ENCODE data around the gene ANXA11. TPM values are rescaled to one million over a fixed set of nuclear protein-coding genes. Genes with fewer than 3 reads are reported as not detected.

ANXA11 gene
- total and polyA plus RNA-seq, 2 donors (not counting 1 experiment from before 2014, with no cell fraction given), result 88.3 to 177 TPM

DNA sequence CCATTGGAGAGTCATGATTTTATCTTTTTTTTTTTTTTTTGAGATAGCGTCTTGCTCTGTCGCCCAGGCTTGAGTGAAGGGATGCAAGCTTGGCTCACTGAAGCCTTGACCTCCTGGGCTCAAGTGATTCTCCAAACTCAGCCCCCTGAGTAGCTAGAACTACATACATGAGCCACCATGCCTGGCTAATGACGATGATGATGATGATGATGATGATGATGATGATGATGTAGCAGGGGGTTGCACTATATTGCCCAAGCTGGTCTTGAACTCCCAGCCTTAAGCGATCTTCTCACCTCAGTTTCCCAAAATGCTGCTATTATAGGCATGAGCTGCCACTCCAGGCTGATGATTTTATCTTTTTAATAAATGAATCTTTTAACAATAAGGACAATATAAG is 86.7 kb downstream of the ANXA11 start:
- Mint-ChIP-seq H3K27ac (no peak overlapping the region), H3K4me3 (no peak overlapping the region), H3K4me1 (no peaks in the 10 kb centered on the region), H3K9me3 (ENCODE audit: insufficient read depth) (no peaks in the 10 kb centered on the region), H3K27me3 (peaks cover 22% of the 10 kb centered on the region)
- ATAC-seq (ENCODE audit: low read depth) (no peak), DNase-seq (no peak)
- Histone ChIP-seq H3K27ac (ENCODE audit: low read length in 2 of 2) (no peak overlapping the region), H2AFZ (ENCODE audit: insufficient read depth, low read depth, low read length, poor library complexity, severe bottlenecking) (no peak overlapping the region), H3K79me2 (ENCODE audit: control insufficient read depth, insufficient read depth, low read length) (no peaks in the 10 kb centered on the region), H3K4me3 (ENCODE audit: control extremely low read depth in 1 of 5, extremely low read depth in 1 of 5, insufficient read depth in 1 of 5, low read depth in 2 of 5, low read length in 4 of 5) (no peak overlapping the region), H3K4me2 (replicated peaks; ENCODE audit: low read depth, low read length, poor library complexity, severe bottlenecking) (no peak overlapping the region), H3K9ac (ENCODE audit: low read length) (no peak overlapping the region), H3K9me3 (ENCODE audit: control extremely low read depth in 1 of 3, control insufficient read depth in 2 of 3, insufficient read depth in 1 of 3, low read length in 2 of 3) (no peaks in the 10 kb centered on the region), H3K36me3 (replicated peaks in 1 of 2; ENCODE audit: control extremely low read depth in 1 of 2, control insufficient read depth in 1 of 2, extremely low read depth in 1 of 2, insufficient read depth in 2 of 2, low read length in 1 of 2) (no peaks in the 10 kb centered on the region), H3K27me3 (replicated peaks in 1 of 4; ENCODE audit: control extremely low read depth in 1 of 4, control insufficient read depth in 3 of 4, insufficient read depth in 4 of 4, low read length in 3 of 4) (no peaks in the 10 kb centered on the region), H3K4me1 (ENCODE audit: control insufficient read depth in 2 of 2, insufficient read depth in 2 of 2, low read length in 2 of 2) (no peaks in the 10 kb centered on the region), H4K20me1 (ENCODE audit: control insufficient read depth, insufficient read depth, low read length, poor library complexity, severe bottlenecking) (no peaks in the 10 kb centered on the region)
- WGBS (ENCODE audit: insufficient coverage), result no CpG with 5 or more reads among the region's 4 CpGs
- ChIA-PET CTCF (interaction anchor here (0.6 kb wide), 1 partner anchor 101 kb away, joined by 4 read pairs; no protein-coding TSS in a partner anchor), POLR2A (no interaction called here)
- TF ChIP-seq, protein P1, sequence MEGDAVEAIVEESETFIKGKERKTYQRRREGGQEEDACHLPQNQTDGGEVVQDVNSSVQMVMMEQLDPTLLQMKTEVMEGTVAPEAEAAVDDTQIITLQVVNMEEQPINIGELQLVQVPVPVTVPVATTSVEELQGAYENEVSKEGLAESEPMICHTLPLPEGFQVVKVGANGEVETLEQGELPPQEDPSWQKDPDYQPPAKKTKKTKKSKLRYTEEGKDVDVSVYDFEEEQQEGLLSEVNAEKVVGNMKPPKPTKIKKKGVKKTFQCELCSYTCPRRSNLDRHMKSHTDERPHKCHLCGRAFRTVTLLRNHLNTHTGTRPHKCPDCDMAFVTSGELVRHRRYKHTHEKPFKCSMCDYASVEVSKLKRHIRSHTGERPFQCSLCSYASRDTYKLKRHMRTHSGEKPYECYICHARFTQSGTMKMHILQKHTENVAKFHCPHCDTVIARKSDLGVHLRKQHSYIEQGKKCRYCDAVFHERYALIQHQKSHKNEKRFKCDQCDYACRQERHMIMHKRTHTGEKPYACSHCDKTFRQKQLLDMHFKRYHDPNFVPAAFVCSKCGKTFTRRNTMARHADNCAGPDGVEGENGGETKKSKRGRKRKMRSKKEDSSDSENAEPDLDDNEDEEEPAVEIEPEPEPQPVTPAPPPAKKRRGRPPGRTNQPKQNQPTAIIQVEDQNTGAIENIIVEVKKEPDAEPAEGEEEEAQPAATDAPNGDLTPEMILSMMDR (IDR thresholded peaks at IDR 0.05), result no peak
- TF ChIP-seq EZH2 (IDR thresholded peaks at IDR 0.05; ENCODE audit: borderline replicate concordance, insufficient read depth, low read depth, low read length, poor library complexity, severe bottlenecking), result no peak
- intact Hi-C loops (cut with micrococcal nuclease), result no loop called here

DNA sequence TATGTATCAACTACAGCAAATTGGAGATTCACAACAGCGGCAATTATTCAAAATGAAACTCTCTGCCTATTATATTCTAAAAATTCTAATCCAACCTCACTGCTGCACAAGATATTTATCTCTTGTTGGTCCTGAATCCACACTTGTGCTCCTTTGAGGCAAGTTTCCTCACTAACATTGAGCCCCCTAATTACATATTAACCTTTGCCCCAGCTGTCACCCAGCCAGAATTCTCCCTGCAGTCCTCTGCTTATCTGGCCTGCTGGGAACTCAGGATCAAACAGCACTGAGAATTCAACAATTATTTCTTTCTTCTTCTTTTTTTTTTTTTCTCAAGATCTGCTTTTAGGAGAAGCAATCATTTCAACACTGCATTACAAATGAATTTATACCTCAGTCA is 94.4 kb downstream of the ANXA11 start:
- no peaks in the 10 kb centered on the region for H3K79me2 ChIP-seq (ENCODE audit: control insufficient read depth, insufficient read depth, low read length)
- ChIA-PET POLR2A (interaction anchor here (0.6 kb wide), 1 partner anchor 77 kb away, joined by 3 read pairs; no protein-coding TSS in a partner anchor), CTCF (no interaction called here)
- WGBS (ENCODE audit: insufficient coverage), result 100% methylated on average over 1 of the region's 1 CpG
- no peak overlapping the region for H3K9ac ChIP-seq (ENCODE audit: low read length)
- H3K4me3 ChIP-seq (ENCODE audit: control extremely low read depth in 1 of 5, extremely low read depth in 1 of 5, insufficient read depth in 1 of 5, low read depth in 2 of 5, low read length in 4 of 5), result no peak overlapping the region
- no peak overlapping the region for H2AFZ ChIP-seq (ENCODE audit: insufficient read depth, low read depth, low read length, poor library complexity, severe bottlenecking)
- H3K27me3 Mint-ChIP-seq, result peaks cover 3% of the 10 kb centered on the region
- H3K36me3 ChIP-seq (replicated peaks in 1 of 2; ENCODE audit: control extremely low read depth in 1 of 2, control insufficient read depth in 1 of 2, extremely low read depth in 1 of 2, insufficient read depth in 2 of 2, low read length in 1 of 2), result no peaks in the 10 kb centered on the region
- H3K27ac ChIP-seq (ENCODE audit: low read length in 2 of 2), result no peak overlapping the region
- H3K9me3 Mint-ChIP-seq (ENCODE audit: insufficient read depth), result peaks cover 6% of the 10 kb centered on the region
- no peak overlapping the region for H3K27ac Mint-ChIP-seq
- no peaks in the 10 kb centered on the region for H3K27me3 ChIP-seq (replicated peaks in 1 of 4; ENCODE audit: control extremely low read depth in 1 of 4, control insufficient read depth in 3 of 4, insufficient read depth in 4 of 4, low read length in 3 of 4)
- DNase-seq (no peak), ATAC-seq (ENCODE audit: low read depth) (no peak)
- H4K20me1 ChIP-seq (ENCODE audit: control insufficient read depth, insufficient read depth, low read length, poor library complexity, severe bottlenecking), result no peaks in the 10 kb centered on the region
- H3K4me1 Mint-ChIP-seq, result no peaks in the 10 kb centered on the region
- peaks cover 0 to 22% (median 11%) of the 10 kb centered on the region in 3 donors for H3K9me3 ChIP-seq (ENCODE audit: control extremely low read depth in 1 of 3, control insufficient read depth in 2 of 3, insufficient read depth in 1 of 3, low read length in 2 of 3)
- no peak for TF ChIP-seq EZH2 (IDR thresholded peaks at IDR 0.05; ENCODE audit: borderline replicate concordance, insufficient read depth, low read depth, low read length, poor library complexity, severe bottlenecking)
- TF ChIP-seq, protein P1 (IDR thresholded peaks at IDR 0.05), result no peak
- H3K4me2 ChIP-seq (replicated peaks; ENCODE audit: low read depth, low read length, poor library complexity, severe bottlenecking), result no peak overlapping the region
- intact Hi-C loops (cut with micrococcal nuclease), result no loop called here
- no peaks in the 10 kb centered on the region for H3K4me1 ChIP-seq (ENCODE audit: control insufficient read depth in 2 of 2, insufficient read depth in 2 of 2, low read length in 2 of 2)
- no peak overlapping the region for H3K4me3 Mint-ChIP-seq

Data from B cell (primary cell).